Measurements from ENCODE around the gene CKS2. TPM values are rescaled to one million over a fixed set of nuclear protein-coding genes. Genes with fewer than 3 reads are reported as not detected.

Gene CKS2
- total RNA-seq, 4 donors from 2014 or later = 14.5 to 28.8 (median 16.0) TPM; not detected in 1

DNA sequence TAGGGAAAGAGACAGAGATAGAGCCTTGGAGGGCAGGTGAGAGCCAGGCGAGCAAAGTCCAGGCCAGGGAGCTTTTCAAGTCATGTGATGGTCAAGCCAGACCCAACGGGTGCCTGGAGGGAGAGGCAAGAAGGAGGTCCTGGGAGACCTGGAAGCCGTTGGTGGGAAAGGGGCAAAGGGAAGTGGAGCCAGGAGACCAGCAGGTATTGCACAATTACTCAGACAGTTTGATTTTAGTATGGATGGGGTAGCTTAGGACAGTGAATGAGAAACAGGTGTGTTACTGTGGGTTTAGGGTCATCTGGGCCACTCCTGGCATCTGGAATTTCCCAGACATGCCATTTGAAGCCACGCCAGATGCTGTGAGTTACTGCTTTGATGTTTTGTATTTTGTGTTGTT lies 12.4 kb downstream of the CKS2 start:
- H3K27ac ChIP-seq = no peak overlapping the region
- H3K9me3 ChIP-seq = no peaks in the 10 kb centered on the region
- peaks cover 10 to 33% (median 16%) of the 10 kb centered on the region in 4 donors for H3K4me1 ChIP-seq
- TF ChIP-seq POLR2AphosphoS5 (IDR thresholded peaks at IDR 0.05) (no peak), POLR2A (IDR thresholded peaks at IDR 0.05) (no peak), EP300 (IDR thresholded peaks at IDR 0.05; ENCODE audit: low read depth) (no peak), CTCF (IDR thresholded peaks at IDR 0.05) (no peak)
- H3K27me3 ChIP-seq = no peaks in the 10 kb centered on the region
- H3K36me3 ChIP-seq = peaks cover 0 to 21% (median 8%) of the 10 kb centered on the region in 4 donors
- in situ Hi-C loops (cut with MboI; ENCODE audit: low pct_ligation_motif_present in 1 of 4, low pct_unique_long_range_greater_than_20kb in 1 of 4, low sequenced_read_pairs in 3 of 4) = no loop called here
- H3K4me3 ChIP-seq = no peak overlapping the region
- no peak for DNase-seq
- intact Hi-C loops (cut with DNase I; ENCODE audit: low total_unique reads) = no loop called here
- 79 to 83% methylated on average over 2 to 4 of the region's 4 CpGs for WGBS, 2 donors (ENCODE audit: low coverage in 1 of 2)

DNA sequence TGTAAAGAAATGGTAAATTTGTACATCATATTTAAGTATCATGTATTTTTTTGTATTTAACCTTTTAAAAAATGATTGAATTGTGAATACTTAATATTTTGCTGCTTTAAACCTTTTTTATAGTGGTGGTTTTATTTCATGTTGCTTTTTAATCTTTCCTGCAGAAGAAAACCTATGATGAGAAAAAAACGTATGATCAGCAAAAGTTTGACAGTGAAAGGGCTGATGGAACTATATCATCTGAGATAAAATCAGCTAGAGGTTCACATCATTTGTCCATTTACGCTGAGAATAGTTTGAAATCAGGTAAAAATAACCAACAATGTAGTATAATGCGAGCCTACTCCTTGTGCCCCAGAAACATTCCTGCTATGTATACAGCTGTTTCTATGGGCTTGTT lies 14.7 kb downstream of the CKS2 start:
- 89 to 94% methylated on average over 3 of the region's 3 CpGs for WGBS, 2 donors (ENCODE audit: low coverage in 1 of 2)
- in situ Hi-C loops (cut with MboI; ENCODE audit: low pct_ligation_motif_present in 1 of 4, low pct_unique_long_range_greater_than_20kb in 1 of 4, low sequenced_read_pairs in 3 of 4) = loop anchor here in 1 of 4 donors (25.0 kb wide), 1 partner anchor 212 kb away; no protein-coding TSS in a partner anchor
- H3K4me3 ChIP-seq = no peak overlapping the region
- peaks cover 0 to 43% (median 19%) of the 10 kb centered on the region in 4 donors for H3K36me3 ChIP-seq
- H3K27ac ChIP-seq = no peak overlapping the region
- intact Hi-C loops (cut with DNase I; ENCODE audit: low total_unique reads) = no loop called here
- no peak for DNase-seq
- no peak for TF ChIP-seq EP300 (IDR thresholded peaks at IDR 0.05; ENCODE audit: low read depth)
- TF ChIP-seq POLR2A (IDR thresholded peaks at IDR 0.05) = no peak
- TF ChIP-seq CTCF (IDR thresholded peaks at IDR 0.05) = no peak
- no peak for TF ChIP-seq POLR2AphosphoS5 (IDR thresholded peaks at IDR 0.05)
- peaks cover 0 to 17% (median 6%) of the 10 kb centered on the region in 4 donors for H3K4me1 ChIP-seq
- no peaks in the 10 kb centered on the region for H3K9me3 ChIP-seq
- H3K27me3 ChIP-seq = no peaks in the 10 kb centered on the region

GRCh38 chr9:89328064-89328463 lies 17.1 kb downstream of the CKS2 start:
- TF ChIP-seq EP300 (IDR thresholded peaks at IDR 0.05; ENCODE audit: low read depth) (no peak), POLR2A (IDR thresholded peaks at IDR 0.05) (no peak), CTCF (IDR thresholded peaks at IDR 0.05) (no peak), POLR2AphosphoS5 (IDR thresholded peaks at IDR 0.05) (no peak)
- Histone ChIP-seq H3K4me1 (peaks cover 0 to 10% (median 3%) of the 10 kb centered on the region in 4 donors), H3K36me3 (peaks cover 0 to 54% (median 24%) of the 10 kb centered on the region in 4 donors), H3K4me3 (no peak overlapping the region), H3K27me3 (no peaks in the 10 kb centered on the region), H3K27ac (no peak overlapping the region), H3K9me3 (no peaks in the 10 kb centered on the region)
- in situ Hi-C loops (cut with MboI; ENCODE audit: low pct_ligation_motif_present in 1 of 4, low pct_unique_long_range_greater_than_20kb in 1 of 4, low sequenced_read_pairs in 3 of 4) (loop anchor here in 1 of 4 donors (25.0 kb wide), 1 partner anchor 209 kb away; no protein-coding TSS in a partner anchor), intact Hi-C loops (cut with DNase I; ENCODE audit: low total_unique reads) (no loop called here)
- DNase-seq = no peak
- WGBS, 2 donors (ENCODE audit: low coverage in 1 of 2) = 45 to 69% methylated on average over 7 to 8 of the region's 8 CpGs

DNA sequence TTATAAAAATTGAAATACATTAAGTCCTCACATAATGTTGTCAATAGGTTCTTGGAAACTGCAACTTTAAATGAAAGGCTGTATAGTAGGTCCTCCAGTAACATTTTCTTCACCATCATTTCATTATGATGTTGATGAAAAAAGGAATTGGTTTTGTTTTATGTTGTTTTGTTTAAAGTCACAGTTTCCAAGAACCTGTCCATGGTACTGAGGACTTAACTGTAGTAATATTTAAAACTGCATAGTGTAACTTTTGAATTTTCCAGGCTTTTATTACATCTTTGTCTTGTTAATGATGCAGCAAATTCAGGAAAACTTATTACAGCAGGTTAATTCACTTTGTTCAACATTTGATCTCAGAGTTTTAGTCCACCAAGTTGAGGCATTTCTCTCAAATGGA lies 18.9 kb downstream of the CKS2 start:
- no peak overlapping the region for H3K4me3 ChIP-seq
- in situ Hi-C loops (cut with MboI; ENCODE audit: low pct_ligation_motif_present in 1 of 4, low pct_unique_long_range_greater_than_20kb in 1 of 4, low sequenced_read_pairs in 3 of 4) (loop anchor here in 2 of 4 donors (10.0 to 25.0 kb wide), 2 partner anchors 207 to 215 kb away; no protein-coding TSS in a partner anchor), intact Hi-C loops (cut with DNase I; ENCODE audit: low total_unique reads) (no loop called here)
- H3K27me3 ChIP-seq = no peaks in the 10 kb centered on the region
- H3K4me1 ChIP-seq = no peaks in the 10 kb centered on the region
- no peak overlapping the region for H3K27ac ChIP-seq
- TF ChIP-seq POLR2A (IDR thresholded peaks at IDR 0.05) (no peak), EP300 (IDR thresholded peaks at IDR 0.05; ENCODE audit: low read depth) (no peak), CTCF (IDR thresholded peaks at IDR 0.05) (no peak), POLR2AphosphoS5 (IDR thresholded peaks at IDR 0.05) (no peak)
- no peaks in the 10 kb centered on the region for H3K9me3 ChIP-seq
- DNase-seq = no peak
- H3K36me3 ChIP-seq = peaks cover 0 to 67% (median 33%) of the 10 kb centered on the region in 4 donors
